GM18505 (cell line): Measurements from ENCODE around the gene TRIP12.
A peak's percentile ranks its signal among the peaks of the same experiment; 100 is the strongest.
"Not testable (repeated sequence)": the region's sequence is repeated elsewhere in the genome, so short reads cannot be mapped to it uniquely, and the experiment has no call there.

ENCODE experiments used
- ATAC-seq: cut with Tn5 transposase; IDR thresholded peaks from one replicate; pipeline ENCODE4 v1.9.1; 2021; ENCODE audit not compliant: unreplicated experiment
- POLR2A ChIP-seq: IDR thresholded peaks from 4 replicates; pipeline ENCODE4 v1.6.1; 2011; ENCODE audit warnings: borderline replicate concordance; ENCODE audit not compliant: insufficient read depth, insufficient read length; ENCODE audit errors: extremely low read depth

TRIP12 gene

GRCh38 chr2:229931241-229931640 is 9.4 kb upstream of the TRIP12 start:
- no peak for ATAC-seq
- TF ChIP-seq POLR2A, result no peak

- no peak for ATAC-seq
- no peak for TF ChIP-seq POLR2A
Observed at GRCh38 chr2:229930656-229931055, 8.8 kb upstream of the TRIP12 start.

- no peak for ATAC-seq
- no peak for TF ChIP-seq POLR2A
Observed at GRCh38 chr2:229927817-229928321, 6.1 kb upstream of the TRIP12 start.

GRCh38 chr2:229925201-229925600 is 3.4 kb upstream of the TRIP12 start:
- TF ChIP-seq POLR2A, result no peak
- ATAC-seq, result no peak

GRCh38 chr2:229924541-229924940 is 2.7 kb upstream of the TRIP12 start:
- ATAC-seq, result not testable (repeated sequence)

GRCh38 chr2:229922449-229923386 is 909 bp upstream of the TRIP12 start, which contains the start of gene FBXO36:
Gene FBXO36, plus strand, starts transcription at chr2:229922503. Its CDS starts 11 bp downstream, at chr2:229922514.
- no peak for TF ChIP-seq POLR2A
- ATAC-seq, result peak; percentile 64

GRCh38 chr2:229921101-229921891 is 513 bp downstream of the TRIP12 start:
- no peak for TF ChIP-seq POLR2A
- ATAC-seq, result peak; percentile 22

- ATAC-seq, result no peak
- no peak for TF ChIP-seq POLR2A
Observed at GRCh38 chr2:229920011-229920641, 1.7 kb downstream of the TRIP12 start.

- no peak for TF ChIP-seq POLR2A
- no peak for ATAC-seq
Observed at GRCh38 chr2:229917793-229918192, 4.0 kb downstream of the TRIP12 start.

- no peak for TF ChIP-seq POLR2A
- no peak for ATAC-seq
Observed at GRCh38 chr2:229914171-229914570, 7.6 kb downstream of the TRIP12 start.

- no peak for TF ChIP-seq POLR2A
- peak; percentile 52 for ATAC-seq
Observed at GRCh38 chr2:229910832-229911412, 10.9 kb downstream of the TRIP12 start.

GRCh38 chr2:229910147-229910831 is 11.5 kb downstream of the TRIP12 start:
- no peak for TF ChIP-seq POLR2A
- ATAC-seq, result no peak
